HCT116 (cell line): ENCODE measurements around the gene ARHGAP12. TPM values are rescaled to one million over a fixed set of nuclear protein-coding genes. Genes with fewer than 3 reads are reported as not detected.

Experiments used
- ATAC-seq: fragments of 200-7000 bp; cut with Tn5 transposase; 2 replicates; pipeline ENCODE4 v1.9.1; 2020; ENCODE audit warnings: mild to moderate bottlenecking, moderate library complexity
- BruUV-seq: library from RNA; stranded (reverse); fragments of 400-500 nt; replicated peaks from 2 replicates; lab custom pipeline; 2021; lab: Mats Ljungman, UMichigan
- CTCF ChIA-PET: fragments of 300-600 bp; sonication (Branson Sonifier 250); formaldehyde crosslinking; loops from one replicate; lab custom pipeline; 2021; ENCODE audit warnings: antibody characterized with exemption; lab: Charles Lee
- POLR2A ChIA-PET: fragments of 300-600, 350-600 bp; sonication (Branson Sonifier 250); formaldehyde crosslinking; loops from one replicate; lab custom pipeline; 2021; ENCODE audit warnings: antibody characterized with exemption; lab: Charles Lee
- RAD21 ChIA-PET, 2 experiments: fragments of 300-600 bp; sonication (Branson Sonifier 250); formaldehyde crosslinking; loops; one replicate each; lab custom pipeline; 2023; ENCODE audit warnings: low total read pairs in 2 of 2; ENCODE audit not compliant: uncharacterized antibody in 2 of 2, unreplicated experiment in 2 of 2, low non-redundant PET in 1 of 2; lab: Charles Lee
- DNase-seq: peaks from one replicate; pipeline ENCODE4 v3.0.0-alpha.2; 2010; ENCODE audit warnings: low read depth, low spot score
- H2AFZ ChIP-seq: fragments of 200-600 bp; shearing (Covaris generic), sonication (generic); 2 replicates; pipeline ENCODE4 v1.6.1; 2017; ENCODE audit warnings: low read depth, mixed run types, mixed read lengths, antibody characterized with exemption, low read length; ENCODE audit not compliant: poor library complexity, severe bottlenecking
- H3K27ac ChIP-seq: 2 replicates; pipeline ENCODE4 v1.5.1; 2012; ENCODE audit warnings: low read depth, low read length
- H3K27me3 ChIP-seq: fragments of 200-600 bp; sonication (generic); 2 replicates; pipeline ENCODE4 v1.6.1; 2016; ENCODE audit warnings: mixed run types, low read length, mixed read lengths; ENCODE audit not compliant: insufficient read depth
- H3K36me3 ChIP-seq, 2 experiments: fragments of 200-500 bp in 1 of 2; fragments of 200-600 bp in 1 of 2; sonication (Bioruptor generic) in 1 of 2; sonication (generic) in 1 of 2; 2 replicates each; pipeline versions ENCODE4 v1.5.1 to v1.6.1; 2014 to 2016; ENCODE audit warnings: low read length in 2 of 2, inconsistent platforms in 1 of 2, mixed read lengths in 1 of 2, mixed run types in 1 of 2; ENCODE audit not compliant: insufficient read depth in 2 of 2, control insufficient read depth in 1 of 2
- H3K4me1 ChIP-seq, 2 experiments: fragments of 200-600 bp in 1 of 2; sonication (generic) in 1 of 2; 2 replicates each; pipeline versions ENCODE4 v1.5.1 to v1.6.1; 2012 to 2017; ENCODE audit warnings: low read length in 2 of 2, inconsistent platforms in 1 of 2, mild to moderate bottlenecking in 1 of 2, mixed read lengths in 1 of 2, mixed run types in 1 of 2, moderate library complexity in 1 of 2; ENCODE audit not compliant: insufficient read depth in 2 of 2, control insufficient read depth in 1 of 2
- H3K4me2 ChIP-seq: fragments of 200-600 bp; sonication (generic); 2 replicates; pipeline ENCODE4 v1.6.1; 2017; ENCODE audit warnings: mixed run types, low read length, mixed read lengths
- H3K4me3 ChIP-seq, 2 experiments: fragments of 200-600 bp in 1 of 2; sonication (generic) in 1 of 2; replicated peaks in 1 of 2; 2 replicates each; pipeline ENCODE4 v1.5.1; 2011 to 2016; ENCODE audit warnings: low read length in 2 of 2, control low read depth in 1 of 2, low read depth in 1 of 2, mild to moderate bottlenecking in 1 of 2, mixed read lengths in 1 of 2, mixed run types in 1 of 2
- H3K79me2 ChIP-seq: fragments of 200-600 bp; sonication (generic); 2 replicates; pipeline ENCODE4 v1.6.1; 2017; ENCODE audit warnings: mild to moderate bottlenecking, mixed run types, low read length, moderate library complexity, mixed read lengths; ENCODE audit not compliant: insufficient read depth
- H3K9ac ChIP-seq: fragments of 200-600 bp; sonication (generic); 2 replicates; pipeline ENCODE4 v1.6.1; 2016; ENCODE audit warnings: low read length, mixed read lengths
- H3K9me2 ChIP-seq: fragments of 200-600 bp; sonication (generic), shearing (Covaris generic); 2 replicates; pipeline ENCODE4 v1.6.1; 2017; ENCODE audit warnings: mixed run types, mild to moderate bottlenecking, moderate library complexity; ENCODE audit not compliant: insufficient read depth
- H3K9me3 ChIP-seq, 2 experiments: fragments of 200-500 bp in 1 of 2; fragments of 200-600 bp in 1 of 2; sonication (Bioruptor generic) in 1 of 2; sonication (generic) in 1 of 2; 2 replicates each; pipeline ENCODE4 v1.6.1; 2014 to 2017; ENCODE audit warnings: low read length in 2 of 2, mixed read lengths in 2 of 2, inconsistent platforms in 1 of 2, low read depth in 1 of 2, mild to moderate bottlenecking in 1 of 2, mixed run types in 1 of 2, moderate library complexity in 1 of 2; ENCODE audit not compliant: control insufficient read depth in 1 of 2, insufficient read depth in 1 of 2
- H4K20me1 ChIP-seq: fragments of 200-600 bp; sonication (generic), shearing (Covaris generic); 2 replicates; pipeline ENCODE4 v1.6.1; 2017; ENCODE audit warnings: mixed run types, mild to moderate bottlenecking, moderate library complexity; ENCODE audit not compliant: insufficient read depth
- CEBPB ChIP-seq: IDR thresholded peaks from 2 replicates; pipeline ENCODE4 v1.6.1; 2012; ENCODE audit warnings: low read depth
- EGR1 ChIP-seq: IDR thresholded peaks from 2 replicates; pipeline ENCODE4 v1.6.1; 2012; ENCODE audit warnings: low read depth
- EZH2phosphoT487 ChIP-seq: fragments of 200-600 bp; IDR thresholded peaks from 2 replicates; pipeline ENCODE4 v1.6.1; 2018; ENCODE audit warnings: antibody characterized with exemption, borderline replicate concordance
- FOSL1 ChIP-seq: IDR thresholded peaks from 2 replicates; pipeline ENCODE4 v1.6.1; 2012; ENCODE audit warnings: low read depth
- MAX ChIP-seq: IDR thresholded peaks from 2 replicates; pipeline ENCODE4 v1.6.1; 2012
- POLR2AphosphoS5 ChIP-seq: IDR thresholded peaks from 2 replicates; pipeline ENCODE4 v1.6.1; 2011; ENCODE audit warnings: mild to moderate bottlenecking, low read depth, low read length, moderate library complexity
- SIN3A ChIP-seq: IDR thresholded peaks from 2 replicates; pipeline ENCODE4 v1.6.1; 2012; ENCODE audit warnings: low read depth
- SP1 ChIP-seq: IDR thresholded peaks from 2 replicates; pipeline ENCODE4 v1.6.1; 2012; ENCODE audit warnings: low read depth
- TCF7L2 ChIP-seq: IDR thresholded peaks from 2 replicates; pipeline ENCODE4 v1.7.0; 2011; ENCODE audit warnings: borderline replicate concordance, inconsistent platforms; ENCODE audit not compliant: insufficient read depth, insufficient read length; ENCODE audit errors: extremely low read depth
- ZFX ChIP-seq: fragments of 450-650 bp; IDR thresholded peaks from 2 replicates; pipeline ENCODE4 v1.6.1; 2017
- intact Hi-C: fragments of 100-400 bp; cut with micrococcal nuclease; formaldehyde crosslinking; loops from 2 replicates; pipeline ENCODE4 v1.10.0; 2022
- total RNA-seq: library from RNA; stranded (reverse); gene quantifications from one replicate; pipeline ENCODE4 v1.2.1, GENCODE V29; 2021; ENCODE audit not compliant: unreplicated experiment

The ARHGAP12 gene
- total RNA-seq, 1 experiment from 2014 or later: 80.3 TPM

GRCh38 chr10:31942435-31942834, 13.8 kb upstream of the ARHGAP12 start:
- H3K79me2 ChIP-seq: peaks cover 9% of the 10 kb centered on the region
- no peaks in the 10 kb centered on the region for H3K27me3 ChIP-seq
- no peaks in the 10 kb centered on the region for H4K20me1 ChIP-seq
- DNase-seq (no peak), ATAC-seq (no peak)
- no peak overlapping the region for H2AFZ ChIP-seq
- no peak for TF ChIP-seq TCF7L2
- no peak for TF ChIP-seq MAX
- TF ChIP-seq ZFX: no peak
- no peak for TF ChIP-seq SP1
- no peak for TF ChIP-seq SIN3A
- TF ChIP-seq POLR2AphosphoS5: no peak
- no peak for TF ChIP-seq EGR1
- no peak for TF ChIP-seq CEBPB
- no peak for TF ChIP-seq FOSL1
- TF ChIP-seq EZH2phosphoT487: no peak
- RAD21 ChIA-PET: no interaction called here
- peaks cover 86 to 96% of the 10 kb centered on the region in 2 experiments for H3K4me1 ChIP-seq
- no TSS peak for BruUV-seq
- CTCF ChIA-PET: no interaction called here
- H3K27ac ChIP-seq: peak overlapping the region; percentile 95
- no peak overlapping the region for H3K4me3 ChIP-seq
- H3K9me2 ChIP-seq: no peaks in the 10 kb centered on the region
- peak overlapping the region; percentile 66 for H3K4me2 ChIP-seq
- POLR2A ChIA-PET: interaction anchor here (1.6 kb wide), 1 partner anchor 9 kb away, joined by 5 read pairs; no protein-coding TSS in a partner anchor
- H3K36me3 ChIP-seq: no peaks in the 10 kb centered on the region
- H3K9me3 ChIP-seq: no peaks in the 10 kb centered on the region
- intact Hi-C loops: no loop called here
- H3K9ac ChIP-seq: peak overlapping the region; percentile 56; the same call in 1 of the 2 replicates
